GM10847 (cell line): ENCODE data around the gene CTXN2.

Source experiments
- POLR2A ChIP-seq: IDR thresholded peaks from 2 replicates; pipeline ENCODE4 v1.6.1; 2011; ENCODE audit not compliant: insufficient read length; ENCODE audit errors: extremely low read depth

Gene CTXN2

GRCh38 chr15:48253172-48253571 lies 61.7 kb downstream of the CTXN2 start:
- TF ChIP-seq POLR2A: no peak
